NOMO-1 treated with DMSO at 0.1 percent for 48 hours (cell line): ENCODE results near the gene BCKDK.
"Not testable (repeated sequence)": the region's sequence is repeated elsewhere in the genome, so short reads cannot be mapped to it uniquely, and the experiment has no call there.

ENCODE experiments used
- DNase-seq: peaks from one replicate; lab custom pipeline; 2025; ENCODE audit not compliant: unreplicated experiment; lab: John Stamatoyannopoulos, UW

The BCKDK gene

DNA sequence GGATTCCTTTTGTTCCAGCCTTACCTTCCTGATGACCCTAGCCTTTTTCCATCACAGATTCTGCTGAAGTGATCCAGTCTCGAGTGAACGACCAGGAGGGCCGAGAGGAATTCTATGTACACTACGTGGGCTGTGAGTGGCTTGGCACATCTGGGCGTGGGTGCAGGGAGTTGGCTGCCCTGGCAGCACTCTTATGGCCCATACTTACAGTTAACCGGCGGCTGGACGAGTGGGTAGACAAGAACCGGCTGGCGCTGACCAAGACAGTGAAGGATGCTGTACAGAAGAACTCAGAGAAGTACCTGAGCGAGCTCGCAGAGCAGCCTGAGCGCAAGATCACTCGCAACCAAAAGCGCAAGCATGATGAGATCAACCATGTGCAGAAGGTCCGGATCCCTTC lies 11.9 kb downstream of the BCKDK start:
- DNase-seq, result no peak

DNA sequence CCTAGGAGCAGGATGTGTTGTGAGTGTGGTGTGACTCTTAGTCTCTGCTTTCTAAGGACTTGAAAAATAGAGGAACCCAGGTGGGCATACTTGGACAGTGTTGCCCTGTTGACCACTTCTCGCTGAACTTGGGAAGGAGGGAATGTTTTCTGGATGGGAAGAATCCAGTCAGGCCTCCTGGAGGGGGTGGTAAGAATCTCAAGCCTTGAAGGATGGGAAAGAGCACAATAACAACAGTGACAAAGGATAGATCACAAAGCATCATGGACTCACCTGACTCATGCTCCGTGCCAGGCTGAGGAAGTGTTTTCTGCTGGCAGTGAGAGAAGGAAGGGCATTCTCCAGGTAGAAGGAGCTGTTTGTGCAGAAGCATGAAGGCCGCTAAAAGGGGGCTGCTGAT lies 17.7 kb downstream of the BCKDK start:
- no peak for DNase-seq

DNA sequence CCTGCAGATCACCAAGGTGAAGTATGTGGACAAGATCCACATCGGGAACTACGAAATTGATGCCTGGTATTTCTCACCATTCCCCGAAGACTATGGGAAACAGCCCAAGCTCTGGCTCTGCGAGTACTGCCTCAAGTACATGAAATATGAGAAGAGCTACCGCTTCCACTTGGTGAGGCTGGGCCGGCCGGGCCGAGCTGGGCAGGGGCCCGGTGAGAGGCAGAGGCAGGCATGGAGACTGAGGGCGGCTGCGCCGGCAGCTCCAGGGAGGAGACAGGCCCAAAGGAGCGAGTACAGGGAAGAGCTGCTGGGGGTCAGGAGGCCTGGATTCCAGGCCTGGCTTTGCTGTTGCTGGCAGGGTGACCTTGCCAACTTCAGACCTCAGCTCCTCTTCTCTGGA lies 19.0 kb downstream of the BCKDK start:
- no peak for DNase-seq

DNA sequence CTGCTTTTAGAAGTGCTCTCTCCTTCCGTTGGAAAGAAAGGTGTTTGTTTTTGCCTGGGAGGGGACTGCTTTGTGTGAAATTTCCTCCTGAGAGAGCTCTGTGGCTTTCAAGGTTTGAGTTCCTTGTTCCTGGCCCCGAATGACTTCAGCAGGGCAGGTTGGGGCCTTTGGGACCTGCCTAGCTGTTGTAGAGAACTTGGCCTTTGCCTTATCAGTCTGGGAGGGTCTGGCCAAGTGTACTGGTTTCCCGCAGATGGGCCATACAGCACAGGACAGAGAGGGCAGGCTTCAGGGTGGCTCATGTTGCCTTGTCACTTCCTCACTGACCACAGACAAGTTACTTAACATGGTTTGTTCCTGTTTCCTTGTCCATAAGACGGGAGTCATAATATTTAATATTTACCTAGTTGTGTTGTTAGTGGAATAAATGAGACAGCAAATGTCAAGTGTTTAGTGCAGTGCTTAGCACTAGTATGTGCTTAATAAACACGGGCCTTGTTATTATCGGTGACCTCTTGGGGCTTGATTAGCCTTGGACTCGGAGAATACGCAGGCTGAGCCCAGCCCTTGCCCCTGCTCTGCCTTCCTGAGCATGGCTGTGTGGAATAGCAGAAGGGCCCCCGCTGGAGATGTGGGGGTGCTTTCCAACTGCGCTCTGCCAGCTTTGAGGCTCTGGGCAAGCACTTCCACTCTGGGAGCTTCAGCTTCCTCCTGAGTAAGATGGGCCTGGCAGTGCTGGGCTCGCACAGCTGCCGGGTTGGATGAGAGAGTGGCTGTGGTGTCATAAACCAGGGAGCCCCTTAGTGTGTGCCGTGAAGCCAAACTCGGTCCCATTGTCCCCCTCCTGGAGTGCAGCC lies 20.8 kb downstream of the BCKDK start:
- peak; percentile 99 for DNase-seq

DNA sequence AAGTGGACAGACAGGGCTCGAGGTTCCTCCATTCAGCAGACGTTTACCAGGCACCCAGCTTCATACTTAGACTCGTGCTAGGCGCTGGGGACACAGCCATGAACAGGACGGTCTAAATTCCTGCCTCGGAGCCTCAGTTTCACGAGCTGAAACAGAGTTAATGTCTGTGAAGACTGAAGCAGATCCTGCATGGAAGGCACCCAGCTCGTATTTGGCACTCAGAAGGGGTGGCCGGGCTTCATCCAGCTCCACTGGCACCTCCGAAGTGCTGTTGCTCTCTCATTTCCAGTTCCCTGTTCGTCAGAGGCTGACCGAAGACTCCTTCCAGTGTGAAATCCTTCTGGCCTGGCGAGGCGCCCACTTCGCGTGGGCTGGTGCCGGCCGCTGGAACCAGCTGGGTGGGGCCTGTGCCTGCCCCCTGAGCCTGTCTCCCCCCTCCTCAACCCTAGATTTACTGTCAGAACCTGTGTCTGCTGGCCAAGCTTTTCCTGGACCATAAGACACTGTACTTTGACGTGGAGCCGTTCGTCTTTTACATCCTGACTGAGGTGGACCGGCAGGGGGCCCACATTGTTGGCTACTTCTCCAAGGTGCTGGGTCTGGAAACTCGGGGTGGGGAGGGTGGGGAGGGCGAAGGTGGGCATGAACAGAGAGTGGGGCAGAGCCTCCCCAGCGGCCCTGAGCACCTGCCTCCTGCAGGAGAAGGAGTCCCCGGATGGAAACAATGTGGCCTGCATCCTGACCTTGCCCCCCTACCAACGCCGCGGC lies 21.6 kb downstream of the BCKDK start:
- DNase-seq, result no peak

DNA sequence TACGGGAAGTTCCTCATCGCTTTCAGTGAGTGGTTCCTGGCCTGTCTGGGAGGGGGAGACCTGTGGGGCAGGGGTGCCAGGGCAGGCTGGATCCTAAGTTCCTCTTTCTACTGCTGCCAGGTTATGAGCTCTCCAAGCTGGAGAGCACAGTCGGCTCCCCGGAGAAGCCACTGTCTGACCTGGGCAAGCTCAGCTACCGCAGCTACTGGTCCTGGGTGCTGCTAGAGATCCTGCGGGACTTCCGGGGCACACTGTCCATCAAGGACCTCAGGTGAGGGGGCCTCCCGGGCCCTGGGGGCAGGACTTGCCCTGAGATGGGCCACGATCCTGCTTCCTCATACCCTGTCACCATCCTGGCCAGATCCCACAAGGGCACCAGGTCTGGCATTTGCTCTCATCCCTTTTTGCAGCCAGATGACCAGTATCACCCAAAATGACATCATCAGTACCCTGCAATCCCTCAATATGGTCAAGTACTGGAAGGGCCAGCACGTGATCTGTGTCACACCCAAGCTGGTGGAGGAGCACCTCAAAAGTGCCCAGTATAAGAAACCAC lies 22.2 kb downstream of the BCKDK start:
- DNase-seq, result peak; percentile 24

DNA sequence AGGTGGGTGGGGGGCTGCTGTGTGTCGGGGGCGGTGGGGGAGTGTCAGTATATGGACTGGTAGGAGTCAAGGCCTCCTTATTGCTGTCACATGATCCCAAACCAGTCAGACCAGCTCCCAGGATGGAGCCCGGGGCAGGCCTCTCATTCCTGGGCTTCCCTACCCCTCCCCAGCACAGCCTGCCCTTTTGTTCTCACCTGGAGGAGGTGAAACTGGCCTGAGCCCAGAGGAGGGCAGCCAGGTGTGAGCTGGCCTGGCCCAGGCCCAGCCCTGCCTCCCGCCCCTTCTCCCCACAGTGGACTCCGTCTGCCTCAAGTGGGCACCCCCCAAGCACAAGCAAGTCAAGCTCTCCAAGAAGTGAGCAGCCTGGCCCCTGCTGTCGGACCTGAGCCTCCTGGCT lies 22.7 kb downstream of the BCKDK start:
- DNase-seq, result no peak

DNA sequence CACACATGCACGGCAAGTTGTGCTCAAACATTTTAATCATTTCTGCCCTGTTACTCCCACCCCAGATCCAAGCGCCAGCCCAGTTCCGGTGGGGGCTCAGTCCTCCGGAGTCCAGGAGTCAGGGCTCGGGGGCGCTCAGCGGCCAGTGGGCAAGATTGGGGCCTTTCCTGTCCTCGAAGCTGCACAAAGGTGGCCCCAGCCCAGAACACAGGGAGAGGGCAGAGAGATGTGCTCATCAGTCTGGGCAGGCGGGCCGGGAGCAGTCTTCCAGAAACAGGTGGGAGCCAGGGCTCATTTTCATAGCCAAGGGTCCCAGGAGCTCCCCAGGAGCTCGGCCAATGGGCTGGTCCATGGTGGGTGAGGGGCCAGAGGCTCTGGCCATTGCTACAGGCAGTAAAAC lies 23.2 kb downstream of the BCKDK start:
- no peak for DNase-seq

DNA sequence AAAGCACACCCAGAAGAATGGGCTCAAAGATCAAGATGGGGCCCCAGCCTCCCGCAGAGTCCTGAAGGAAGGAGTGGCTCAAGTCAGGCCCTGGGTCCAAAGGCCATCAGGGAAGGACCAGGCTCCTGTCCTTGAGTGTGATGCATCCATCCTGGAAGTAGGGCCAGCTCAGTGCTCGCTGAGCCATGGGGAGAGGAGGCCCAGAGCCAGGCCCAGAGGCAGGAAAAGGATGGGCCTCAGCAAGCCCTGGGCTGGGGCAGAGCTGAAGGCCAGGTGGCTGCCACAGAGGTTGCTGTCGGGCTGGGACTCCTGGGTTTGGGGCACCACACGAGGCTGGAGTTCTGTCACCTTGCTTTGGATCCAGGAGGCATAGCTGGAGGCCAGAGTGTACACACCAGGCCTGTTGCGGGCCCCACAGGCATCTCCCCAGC lies 23.7 kb downstream of the BCKDK start:
- no peak for DNase-seq

DNA sequence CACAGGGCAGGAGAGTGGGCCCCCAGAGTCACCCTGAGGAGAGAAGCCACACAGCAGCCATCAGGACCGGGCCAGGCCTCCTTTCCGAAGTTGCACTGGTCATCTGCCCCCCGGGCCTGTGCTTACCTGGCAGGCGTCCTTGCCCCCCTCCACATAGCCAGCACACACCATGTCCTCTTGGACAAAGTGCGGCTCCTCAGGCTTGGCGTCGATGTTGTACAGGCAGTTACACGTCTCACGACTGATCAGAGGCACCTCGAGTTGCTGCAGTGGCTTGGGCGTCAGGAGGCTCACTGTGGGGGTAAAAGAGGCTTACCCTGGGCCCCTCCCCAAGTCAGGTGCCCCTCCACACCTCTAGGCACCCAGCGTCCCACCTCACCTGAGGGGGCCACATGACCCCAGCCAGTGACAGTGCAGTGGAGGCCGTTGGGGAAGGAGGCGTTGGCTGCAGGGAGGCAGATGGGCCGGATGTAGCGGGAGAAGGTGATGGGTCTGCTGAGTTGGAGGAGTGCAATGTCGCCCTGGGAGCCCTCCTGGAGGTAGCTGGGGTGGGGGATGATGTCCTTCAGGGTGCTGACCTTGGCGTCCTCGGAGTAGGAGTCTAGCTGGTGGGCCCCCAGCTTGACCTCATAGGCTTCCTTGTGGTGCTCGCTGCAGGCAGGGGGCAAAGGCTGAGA lies 24.3 kb downstream of the BCKDK start:
- no peak for DNase-seq

DNA sequence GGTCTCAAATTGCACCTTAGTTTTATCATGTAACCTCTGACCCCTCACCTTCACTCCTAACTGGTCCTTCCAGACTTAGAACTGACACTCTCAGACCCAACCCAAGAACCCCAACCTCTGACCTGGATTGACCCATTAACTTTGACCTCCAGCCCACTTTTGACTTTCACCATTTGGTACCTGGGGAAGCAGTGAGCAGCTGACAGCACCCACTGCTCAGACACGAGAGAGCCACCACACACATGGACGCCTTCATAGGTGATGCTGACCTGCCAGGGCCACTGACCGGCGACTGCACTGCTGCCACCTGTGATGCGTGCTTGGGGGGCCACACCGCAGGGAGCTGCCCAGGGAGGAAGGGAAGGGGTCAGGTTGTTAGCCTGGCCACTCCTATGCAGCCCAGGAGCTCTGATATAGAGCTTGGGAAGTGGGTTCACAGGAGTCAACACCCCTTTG lies 24.9 kb downstream of the BCKDK start:
- no peak for DNase-seq

DNA sequence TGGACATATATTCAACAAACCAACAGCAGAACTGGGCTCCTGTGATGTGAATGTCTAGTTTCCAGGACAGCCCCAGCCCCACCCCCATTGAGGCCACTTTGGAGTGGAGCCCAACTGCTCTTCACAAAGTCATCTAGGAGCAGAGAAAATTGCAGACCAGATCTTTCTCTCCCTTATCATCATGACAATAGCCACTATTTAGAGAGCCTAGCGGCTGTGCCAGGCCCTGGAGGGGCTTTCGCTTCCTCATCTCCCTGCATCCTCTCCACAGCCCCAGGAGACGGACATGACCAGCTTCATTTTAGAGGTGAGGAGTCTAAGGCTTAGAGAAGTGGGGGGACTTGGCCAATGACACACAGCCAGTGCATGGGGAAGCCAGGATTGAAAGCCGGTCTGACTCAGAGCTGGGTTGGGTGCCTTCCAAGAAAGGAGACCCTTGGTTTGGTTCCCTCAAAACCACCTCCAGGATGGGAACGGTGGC lies 25.9 kb downstream of the BCKDK start:
- peak; percentile 68 for DNase-seq

DNA sequence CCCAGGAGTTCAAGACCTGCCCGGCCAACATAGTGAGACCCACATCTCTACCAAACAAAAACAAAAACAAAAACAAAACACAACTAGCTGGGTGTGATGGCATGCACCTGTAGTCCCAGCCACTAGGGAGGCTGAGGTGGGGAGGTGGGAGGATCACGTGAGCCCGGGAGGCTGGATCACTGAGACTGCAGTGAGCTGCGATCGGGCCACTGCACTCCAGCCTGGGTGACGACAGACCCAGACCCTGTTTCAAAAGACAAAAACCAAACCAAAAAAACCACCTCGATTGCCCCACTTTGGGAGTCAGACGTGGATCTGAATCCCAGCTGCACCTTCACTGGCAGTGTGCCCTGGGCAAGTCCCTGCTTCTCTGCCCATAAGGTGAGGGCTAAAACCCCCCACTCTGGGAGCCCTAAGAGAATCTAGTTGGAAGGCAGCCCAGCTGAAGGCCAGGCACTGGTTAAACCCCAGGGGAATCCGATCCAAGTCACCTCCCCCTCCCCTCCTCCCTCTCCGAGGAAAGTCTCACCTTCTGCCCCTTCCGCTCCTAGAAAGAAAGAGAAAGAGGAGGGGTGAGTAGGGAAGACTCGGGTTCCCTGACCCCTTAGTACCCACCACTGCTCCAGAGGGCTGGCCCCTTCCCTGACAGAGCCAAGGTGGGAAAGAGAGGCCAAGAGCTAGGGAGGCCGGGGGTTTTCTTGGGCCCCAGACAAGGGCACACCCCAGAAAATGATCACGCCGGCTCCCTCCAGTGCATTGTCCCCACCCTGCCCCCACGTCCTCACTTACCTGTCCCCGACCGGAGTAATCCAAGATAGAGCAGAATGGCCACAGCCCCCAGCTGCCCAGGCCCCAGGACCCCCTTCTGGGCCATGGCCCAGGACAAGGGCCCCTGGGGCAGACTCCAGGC lies 26.7 kb downstream of the BCKDK start:
- no peak for DNase-seq

DNA sequence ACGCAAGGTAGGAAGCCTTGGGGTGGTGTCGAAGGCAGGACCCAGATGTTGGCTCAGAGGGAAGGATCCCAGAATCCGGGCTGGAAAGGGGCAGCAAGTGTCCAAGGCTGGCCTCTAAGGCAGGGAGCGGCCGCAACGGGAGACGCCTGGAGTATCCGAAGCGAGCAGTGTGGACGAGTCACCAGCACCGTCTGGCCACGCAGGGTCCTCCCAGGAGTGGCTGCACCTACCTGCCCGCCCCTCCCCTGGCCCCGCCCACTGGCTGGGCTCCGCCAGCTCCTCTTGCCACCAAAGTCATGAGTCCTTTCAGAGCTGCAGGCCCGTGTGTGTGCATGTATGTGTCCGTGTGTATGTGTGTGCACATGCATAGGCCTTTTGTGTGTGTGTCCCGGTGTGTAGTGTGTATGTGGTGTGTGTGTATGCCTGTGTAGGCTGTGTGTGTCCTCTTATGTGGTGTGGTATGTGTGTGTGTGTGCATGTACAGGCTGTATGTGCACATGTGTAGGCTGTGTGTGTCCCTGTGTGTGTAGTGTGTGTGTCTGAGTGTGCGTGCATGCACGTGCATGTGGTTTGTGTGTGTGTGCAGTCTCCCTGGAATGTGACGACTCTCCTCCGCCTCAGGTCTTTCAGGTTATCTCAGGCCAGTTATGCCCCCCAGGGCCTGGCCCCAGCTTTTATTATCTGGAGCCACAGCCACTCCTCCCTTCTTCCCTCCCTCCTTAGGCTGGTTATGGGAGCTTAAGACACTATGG lies 27.5 kb downstream of the BCKDK start, which contains the start of gene PRSS8:
Gene PRSS8, minus strand, starts transcription at position 193 of the 752 bp plus-strand sequence. CDS start 229 bp downstream, outside the sequence.
- DNase-seq, result no peak

DNA sequence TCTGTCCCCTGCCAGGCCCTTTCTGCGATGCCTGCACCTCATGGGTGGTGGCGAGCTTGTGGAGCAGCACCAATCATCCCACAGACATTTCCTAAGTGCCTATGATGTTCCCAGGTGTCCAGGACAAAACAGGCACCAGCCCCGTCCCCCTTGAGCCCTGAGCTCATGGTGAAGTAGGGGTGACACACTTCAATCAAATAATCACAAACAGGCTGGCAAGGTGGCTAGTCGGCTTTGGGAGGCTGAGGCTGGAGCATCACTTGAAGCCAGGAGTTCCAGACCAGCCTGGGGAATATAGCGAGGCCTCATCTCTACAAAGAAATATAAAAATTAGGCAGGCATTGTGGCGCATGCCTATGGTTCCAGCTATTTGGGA lies 28.1 kb downstream of the BCKDK start:
- DNase-seq, result no peak

DNA sequence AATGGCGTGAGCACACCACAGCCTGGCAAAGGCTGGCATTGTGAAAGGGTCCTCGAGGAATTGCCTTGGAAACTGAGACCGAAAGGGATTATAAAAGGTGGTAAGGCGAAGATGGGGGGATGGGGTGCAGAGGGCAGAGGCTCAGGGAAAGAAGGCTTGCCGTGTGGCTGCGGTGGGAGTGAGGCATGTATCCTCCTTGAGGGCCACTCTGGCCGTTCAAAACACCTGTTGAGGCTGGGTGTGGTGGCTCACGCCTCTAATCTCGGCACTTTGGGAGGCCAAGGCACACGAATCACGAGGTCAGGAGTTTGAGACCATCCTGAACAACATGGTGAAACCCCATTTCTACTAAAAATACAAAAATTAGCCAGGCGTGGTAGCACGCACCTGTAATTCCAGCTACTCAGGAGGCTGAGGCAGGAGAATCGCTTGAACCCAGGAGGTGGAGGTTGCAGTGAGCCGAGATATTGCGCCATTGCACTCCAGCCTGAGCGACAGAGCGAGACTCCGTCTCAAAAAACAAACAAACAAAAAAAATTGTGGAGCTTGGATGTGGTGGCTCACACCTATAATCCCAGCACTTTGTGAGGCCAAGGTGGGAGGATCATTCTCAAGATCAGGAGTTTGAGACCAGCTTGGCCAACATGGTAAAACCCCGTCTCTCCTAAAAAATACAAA lies 28.8 kb downstream of the BCKDK start:
- not testable (repeated sequence) for DNase-seq

DNA sequence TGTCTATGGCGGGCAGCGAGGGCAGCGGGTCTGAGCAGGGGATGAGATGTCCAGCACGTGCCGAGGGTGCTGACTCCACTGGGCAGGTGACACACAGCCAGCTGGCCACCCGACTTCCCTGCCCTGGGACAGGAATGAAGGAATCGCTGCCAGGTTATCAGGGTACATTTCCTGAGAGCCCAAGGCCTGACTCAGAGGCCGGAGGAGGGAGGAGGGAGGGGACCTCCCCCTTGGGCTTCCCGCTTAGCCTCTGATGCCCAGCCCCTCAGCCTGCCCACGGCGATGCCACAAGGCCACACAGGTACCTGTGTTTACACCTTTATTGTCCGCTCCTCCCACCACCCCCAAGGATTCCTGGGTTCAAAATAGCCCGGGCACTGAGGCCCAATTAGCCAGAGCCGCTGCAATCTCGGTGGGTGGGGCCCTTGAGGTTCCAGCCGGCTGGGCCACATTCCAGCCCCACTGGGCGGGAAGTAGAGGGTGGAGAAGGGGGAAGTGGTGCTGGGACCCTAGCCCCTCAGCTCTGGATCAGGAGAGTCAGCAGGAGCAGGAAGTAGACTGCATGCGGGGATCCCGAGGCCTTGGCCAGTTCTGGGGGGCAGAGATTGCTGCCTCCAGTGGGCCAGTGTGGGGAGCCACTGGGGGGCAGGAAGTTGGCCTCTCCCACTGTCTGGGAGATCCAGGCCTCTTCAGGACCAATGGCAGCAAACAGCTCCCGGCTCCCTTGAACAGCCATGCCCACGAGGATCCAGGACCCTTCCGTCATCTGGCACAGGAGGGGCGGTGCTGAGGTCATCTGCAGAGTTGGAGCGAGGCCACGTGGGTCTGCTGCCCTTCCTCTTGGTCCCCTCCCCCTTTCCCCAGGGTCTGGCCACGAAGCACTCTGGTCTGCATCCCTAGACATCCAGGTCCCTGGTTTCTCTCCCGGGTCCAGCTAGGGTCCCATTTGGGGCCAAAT lies 30.7 kb downstream of the BCKDK start:
- no peak for DNase-seq

DNA sequence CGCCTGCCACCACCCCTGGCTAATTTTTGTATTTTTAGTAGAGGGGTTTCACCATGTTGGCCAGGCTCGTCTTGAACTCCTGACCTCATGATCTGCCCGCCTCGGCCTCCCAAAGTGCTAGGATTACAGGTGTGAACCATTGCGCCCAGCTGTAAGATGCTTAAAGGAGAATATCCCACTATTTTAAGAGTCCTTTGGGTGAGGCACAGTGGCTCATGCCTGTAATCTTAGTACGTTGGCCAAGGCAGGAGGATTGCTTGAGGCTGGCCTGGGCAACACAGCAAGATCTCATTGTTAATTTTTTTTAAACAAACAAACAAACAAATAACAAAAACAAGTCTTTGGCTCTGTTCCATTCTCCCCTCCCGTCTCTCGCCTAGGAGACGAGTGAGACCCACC lies 32.9 kb downstream of the BCKDK start:
- not testable (repeated sequence) for DNase-seq
